Measurements from ENCODE around the gene SNRPD3. TPM values are rescaled to one million over a fixed set of nuclear protein-coding genes. Genes with fewer than 3 reads are reported as not detected.

The SNRPD3 gene
- total RNA-seq, result 10 to 100 TPM; 69.3 to 76.5 TPM

DNA sequence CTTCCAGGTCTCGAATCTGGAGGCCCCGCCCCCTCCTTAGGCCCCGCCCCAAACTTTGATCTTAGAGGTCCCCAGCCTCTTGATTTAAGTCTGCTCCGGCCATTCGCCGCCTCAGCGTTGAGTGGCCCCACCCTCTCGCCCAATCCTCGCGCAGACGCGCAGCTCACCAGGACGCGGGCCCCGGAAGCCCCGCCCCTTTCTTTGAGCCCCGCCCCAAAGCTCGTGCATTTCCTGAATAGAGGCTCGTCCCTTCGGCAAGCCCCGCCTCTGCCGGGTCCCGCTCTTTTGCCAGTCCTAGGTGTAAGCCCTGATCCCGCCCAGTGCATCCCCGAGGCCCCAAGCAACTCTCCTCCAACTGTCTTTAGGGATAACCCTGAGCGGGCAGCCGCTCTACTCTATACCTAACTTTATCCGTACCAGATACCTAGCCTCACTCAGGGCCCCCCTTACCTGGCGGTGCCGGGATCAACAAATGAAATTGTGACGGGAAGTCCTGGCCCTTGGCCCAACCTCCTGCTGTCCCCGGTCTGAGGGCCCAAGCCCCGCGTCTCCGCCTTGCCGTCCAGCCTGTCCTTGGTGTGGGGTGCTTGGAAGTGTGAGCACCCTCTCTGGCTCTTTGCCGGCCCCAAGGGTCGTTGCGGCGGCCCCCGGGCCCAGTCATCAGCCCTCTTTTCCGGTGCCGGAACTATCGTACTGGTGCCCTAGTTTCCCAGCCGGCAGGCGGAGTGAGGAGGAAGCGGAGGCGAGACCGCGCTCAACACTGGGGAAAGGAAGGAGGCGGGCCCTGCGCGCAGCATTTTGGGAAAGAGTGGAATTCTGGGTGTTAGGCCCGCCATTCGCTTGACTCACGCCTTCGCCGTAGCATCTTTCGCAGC, at the start of gene SNRPD3:
TSS of gene SNRPD3 (plus strand) at position 835 of the 875 bp plus-strand sequence. CDS start 1,676 bp downstream, outside the sequence.
- Mint-ChIP-seq H3K27me3 (ENCODE audit: low read depth) (no peaks in the 10 kb centered on the region), H3K4me3 (peak within 1 kb of the TSS; percentile 94 to 100), H3K4me1 (ENCODE audit: low read depth) (peaks cover 62% of the 10 kb centered on the region), H3K9me3 (no peaks in the 10 kb centered on the region), H3K36me3 (ENCODE audit: insufficient read depth in 2 of 2) (peaks cover 21 to 29% of the 10 kb centered on the region in 2 donors), H3K27ac (peak within 1 kb of the TSS; percentile 98)
- DNase-seq, result peak; percentile 98
- ATAC-seq (replicated peaks in 1 of 2), result peak; percentile 86 to 88

DNA sequence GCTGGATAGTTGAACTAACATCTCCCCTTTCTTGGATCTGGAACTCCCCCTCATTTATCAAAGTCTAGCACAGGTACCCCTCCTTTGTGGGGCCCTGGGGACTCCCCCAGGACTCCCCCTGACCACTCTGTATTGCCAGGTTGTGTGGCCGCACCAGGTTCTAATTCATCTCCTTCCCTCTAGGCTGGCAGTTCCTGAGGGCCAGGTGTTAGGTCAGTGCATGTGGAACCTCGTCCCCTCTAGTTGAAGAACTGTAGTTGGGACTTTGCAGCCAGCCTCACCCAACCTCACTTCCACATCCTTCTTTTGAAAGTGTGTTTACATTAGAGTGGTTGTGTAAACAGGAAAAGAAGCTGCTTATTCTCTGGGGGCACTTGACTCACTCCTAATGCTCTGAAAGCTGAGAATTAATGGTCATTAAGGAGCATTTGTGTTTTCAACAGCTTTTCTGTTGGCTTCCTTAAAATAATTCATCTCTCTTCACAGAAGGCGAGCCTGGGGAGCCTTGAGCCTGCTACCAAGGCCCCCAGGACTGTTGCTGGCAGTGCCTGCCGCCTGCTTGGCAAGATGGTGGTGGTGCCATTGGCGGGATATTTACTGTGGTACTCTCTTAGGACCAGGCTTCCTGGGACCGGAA, 48.9 kb upstream of the SNRPD3 start:
- no peaks in the 10 kb centered on the region for H3K9me3 Mint-ChIP-seq
- DNase-seq (no peak), ATAC-seq (replicated peaks in 1 of 2) (no peak)
- H3K27ac Mint-ChIP-seq, result no peak overlapping the region
- H3K27me3 Mint-ChIP-seq (ENCODE audit: low read depth), result peaks cover 6% of the 10 kb centered on the region
- no peaks in the 10 kb centered on the region for H3K36me3 Mint-ChIP-seq (ENCODE audit: insufficient read depth in 2 of 2)
- peaks cover 32% of the 10 kb centered on the region for H3K4me1 Mint-ChIP-seq (ENCODE audit: low read depth)
- no peak overlapping the region for H3K4me3 Mint-ChIP-seq

DNA sequence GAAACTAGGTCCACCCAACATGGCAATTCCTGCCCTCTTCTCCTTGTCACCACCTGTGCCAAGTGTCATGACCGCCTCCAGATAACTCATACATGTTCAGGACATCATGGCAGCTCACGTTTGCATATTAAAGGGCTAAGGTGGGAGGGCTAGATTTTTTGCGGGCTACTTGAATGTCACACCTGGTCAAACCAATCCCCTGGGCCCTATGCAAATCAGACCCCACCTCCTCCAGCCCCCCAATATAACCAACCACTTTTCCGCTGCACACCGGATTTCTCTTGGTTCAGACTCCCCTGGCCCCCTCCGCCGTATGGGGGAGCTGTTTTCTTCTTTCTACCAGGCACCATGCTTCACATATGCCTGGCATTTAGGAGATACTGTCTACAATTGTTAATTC, 48.1 kb upstream of the SNRPD3 start:
- no peak overlapping the region for H3K4me3 Mint-ChIP-seq

DNA sequence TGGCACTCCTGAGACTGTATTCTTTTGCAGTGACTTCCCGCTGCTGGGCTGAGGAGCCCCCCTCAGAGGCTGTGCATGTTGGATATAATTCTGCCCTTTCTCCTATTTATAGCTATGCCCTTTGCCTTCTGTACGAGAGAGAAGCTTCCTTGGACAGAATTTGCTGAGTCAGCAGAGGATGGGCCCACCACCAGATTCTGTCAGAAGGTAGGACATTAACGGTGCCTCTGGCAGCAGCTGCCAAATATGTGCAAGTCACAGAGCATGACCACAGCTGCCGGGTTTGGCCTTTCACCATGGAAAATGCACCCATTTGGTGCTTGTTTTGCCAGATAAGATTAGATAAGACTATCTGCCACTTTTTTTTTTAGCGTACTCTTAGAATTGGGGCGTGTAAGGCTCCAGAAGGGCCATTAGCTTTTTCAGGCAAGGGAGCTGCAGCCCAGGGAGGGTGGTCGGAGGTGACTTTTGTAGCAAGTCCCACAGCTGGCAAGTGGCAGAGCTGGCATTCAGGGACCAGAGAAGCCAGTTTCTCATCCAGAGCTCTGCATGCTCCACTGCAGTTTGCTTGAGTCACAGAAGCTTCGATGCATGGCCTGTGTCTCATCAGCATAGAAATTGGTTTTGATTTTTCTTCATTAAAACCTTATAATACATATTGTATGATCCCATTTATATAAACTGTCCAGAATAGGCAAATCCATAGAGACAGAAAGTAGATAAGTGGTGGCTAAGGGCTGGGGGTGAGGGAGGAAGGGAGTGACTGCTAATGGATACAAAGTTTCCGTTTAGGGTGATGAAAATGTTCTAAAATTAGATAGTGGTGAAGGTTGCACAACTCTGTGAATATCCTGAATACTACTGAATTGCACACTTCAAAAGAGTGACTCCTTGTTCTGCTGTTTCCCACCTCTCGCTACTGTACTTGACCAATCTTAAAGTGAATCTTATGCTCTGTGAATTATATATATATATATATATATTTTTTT, 44.9 kb upstream of the SNRPD3 start:
- no peak overlapping the region for H3K27ac Mint-ChIP-seq
- no peaks in the 10 kb centered on the region for H3K9me3 Mint-ChIP-seq
- DNase-seq (no peak), ATAC-seq (replicated peaks in 1 of 2) (no peak)
- H3K4me1 Mint-ChIP-seq (ENCODE audit: low read depth), result peaks cover 27% of the 10 kb centered on the region
- no peak overlapping the region for H3K4me3 Mint-ChIP-seq
- no peaks in the 10 kb centered on the region for H3K36me3 Mint-ChIP-seq (ENCODE audit: insufficient read depth in 2 of 2)
- H3K27me3 Mint-ChIP-seq (ENCODE audit: low read depth), result peaks cover 13% of the 10 kb centered on the region

More for the DNA sequence above, 48.1 kb upstream of the SNRPD3 start:
- Mint-ChIP-seq H3K4me1 (ENCODE audit: low read depth) (peaks cover 35% of the 10 kb centered on the region), H3K36me3 (ENCODE audit: insufficient read depth in 2 of 2) (no peaks in the 10 kb centered on the region), H3K9me3 (no peaks in the 10 kb centered on the region), H3K27ac (no peak overlapping the region), H3K27me3 (ENCODE audit: low read depth) (peaks cover 8% of the 10 kb centered on the region)
- ATAC-seq (replicated peaks in 1 of 2) (no peak), DNase-seq (no peak)

DNA sequence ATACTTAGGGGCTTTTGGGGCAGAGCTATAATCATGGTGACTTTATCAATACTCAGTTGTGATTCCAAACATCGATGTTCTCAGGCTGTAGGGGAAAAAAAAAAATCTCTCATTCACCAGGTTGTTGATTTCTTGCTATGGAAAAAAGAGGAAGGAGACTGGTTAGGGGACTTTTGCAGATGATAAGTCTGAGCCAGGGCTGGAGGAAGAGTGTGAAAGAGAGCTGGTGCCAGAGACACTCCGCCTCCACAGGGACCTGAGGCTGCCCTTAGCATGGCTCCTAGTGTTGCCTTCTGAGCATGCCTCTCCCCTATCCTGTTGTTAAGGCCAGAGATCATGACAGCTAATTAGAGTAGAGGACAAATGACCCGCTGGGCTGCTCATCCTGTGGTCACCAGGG, 43.8 kb upstream of the SNRPD3 start:
- no peaks in the 10 kb centered on the region for H3K9me3 Mint-ChIP-seq
- DNase-seq (no peak), ATAC-seq (replicated peaks in 1 of 2) (no peak)
- H3K36me3 Mint-ChIP-seq (ENCODE audit: insufficient read depth in 2 of 2), result no peaks in the 10 kb centered on the region
- peaks cover 27% of the 10 kb centered on the region for H3K4me1 Mint-ChIP-seq (ENCODE audit: low read depth)
- no peak overlapping the region for H3K27ac Mint-ChIP-seq
- no peak overlapping the region for H3K4me3 Mint-ChIP-seq
- peaks cover 13% of the 10 kb centered on the region for H3K27me3 Mint-ChIP-seq (ENCODE audit: low read depth)

DNA sequence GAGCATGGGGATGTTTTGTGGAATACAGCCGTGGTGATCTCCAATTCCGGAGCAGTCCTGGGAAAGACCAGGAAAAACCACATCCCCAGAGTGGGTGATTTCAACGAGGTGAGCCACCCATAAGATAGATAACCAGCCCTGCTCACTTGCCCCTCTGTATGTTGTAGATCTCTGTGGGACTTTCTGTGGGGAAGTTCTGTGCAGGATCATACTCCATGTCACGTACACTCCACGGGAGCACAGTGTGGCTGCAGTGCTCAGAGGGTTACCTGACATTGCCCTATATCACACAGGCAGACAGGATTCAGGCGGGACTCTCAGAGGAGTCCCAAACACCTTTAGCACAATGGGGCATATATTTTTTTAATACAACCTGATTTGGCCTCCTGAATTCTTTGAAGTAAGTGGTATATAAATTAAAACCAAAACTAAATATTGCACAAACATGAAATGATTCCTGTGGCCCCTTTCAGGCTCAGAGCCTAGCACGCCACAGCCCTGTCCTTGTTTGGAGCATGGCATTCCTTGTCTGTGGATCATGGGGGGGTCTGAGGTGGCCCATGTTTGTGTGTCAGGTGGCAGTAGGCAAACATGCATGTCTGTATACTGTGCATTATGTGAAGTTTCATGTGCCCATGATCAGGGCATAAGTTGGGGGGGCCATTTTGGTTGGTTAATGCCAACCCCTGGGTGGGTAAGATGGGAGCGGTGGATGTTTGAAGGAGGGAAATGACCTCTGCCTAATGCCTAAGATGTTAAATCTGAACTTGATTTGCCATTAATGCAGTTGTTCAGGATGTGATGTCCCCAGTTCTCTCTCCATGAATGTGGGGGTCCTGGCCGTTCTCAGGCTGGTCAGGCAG, 42.2 kb upstream of the SNRPD3 start:
- DNase-seq (no peak), ATAC-seq (replicated peaks in 1 of 2) (no peak)
- H3K9me3 Mint-ChIP-seq, result no peaks in the 10 kb centered on the region
- H3K4me1 Mint-ChIP-seq (ENCODE audit: low read depth), result peaks cover 27% of the 10 kb centered on the region
- H3K4me3 Mint-ChIP-seq, result no peak overlapping the region
- H3K27ac Mint-ChIP-seq, result no peak overlapping the region
- H3K36me3 Mint-ChIP-seq (ENCODE audit: insufficient read depth in 2 of 2), result no peaks in the 10 kb centered on the region
- peaks cover 13% of the 10 kb centered on the region for H3K27me3 Mint-ChIP-seq (ENCODE audit: low read depth)

DNA sequence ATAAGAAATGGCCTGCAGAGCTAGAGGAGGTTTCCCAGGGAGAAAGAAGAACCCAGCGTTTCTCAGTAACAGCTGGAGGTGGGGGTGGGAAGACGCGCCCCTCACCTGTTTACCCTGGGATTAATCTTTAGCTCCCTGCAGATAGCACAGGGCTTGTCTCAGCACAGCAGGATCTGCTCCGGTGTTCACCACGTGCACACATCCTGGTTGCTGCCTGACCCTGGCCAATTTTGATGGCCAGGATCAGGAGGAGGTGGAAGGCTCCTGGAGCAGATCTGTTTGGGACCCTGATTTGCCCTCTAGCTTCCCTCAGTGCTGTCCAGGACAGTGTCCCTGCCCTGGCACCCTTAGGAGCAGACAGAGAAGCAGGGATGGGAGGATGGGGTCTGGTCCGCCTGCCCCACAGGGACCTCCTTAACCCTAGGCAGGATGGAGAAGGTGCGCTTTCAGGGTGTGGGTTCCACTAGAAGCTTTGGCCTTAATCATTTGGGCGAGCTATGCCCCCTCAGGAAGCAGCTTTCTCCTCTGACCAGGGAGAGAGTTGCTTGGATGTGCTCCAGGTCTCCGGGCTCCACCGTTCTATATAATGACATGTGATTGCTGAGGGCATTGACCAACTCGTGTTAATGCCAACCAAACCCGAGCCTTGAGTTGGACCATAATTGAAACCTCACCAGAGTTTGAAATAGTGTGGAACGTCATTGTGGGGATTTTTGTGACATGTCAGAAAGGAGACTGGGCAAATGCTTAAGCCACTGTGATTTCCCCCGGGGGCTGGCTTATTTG, 41.4 kb upstream of the SNRPD3 start:
- Mint-ChIP-seq H3K27me3 (ENCODE audit: low read depth) (peaks cover 13% of the 10 kb centered on the region), H3K36me3 (ENCODE audit: insufficient read depth in 2 of 2) (no peaks in the 10 kb centered on the region), H3K4me1 (ENCODE audit: low read depth) (peaks cover 27% of the 10 kb centered on the region), H3K9me3 (no peaks in the 10 kb centered on the region), H3K4me3 (no peak overlapping the region), H3K27ac (no peak overlapping the region)
- peak; percentile 37 to 73 for ATAC-seq (replicated peaks in 1 of 2)
- peak in 1 of 2 donors; percentile 37 for DNase-seq

DNA sequence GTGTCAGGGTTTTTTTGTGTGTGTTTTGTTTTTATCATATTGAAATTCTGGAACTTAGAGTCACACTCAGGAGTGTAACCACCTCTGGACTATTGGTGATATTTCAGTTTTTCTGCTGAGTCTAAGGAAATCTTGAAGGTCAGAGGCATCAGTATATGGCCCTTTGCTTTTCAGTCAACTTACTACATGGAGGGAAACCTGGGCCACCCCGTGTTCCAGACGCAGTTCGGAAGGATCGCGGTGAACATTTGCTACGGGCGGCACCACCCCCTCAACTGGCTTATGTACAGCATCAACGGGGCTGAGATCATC, 40.8 kb upstream of the SNRPD3 start:
- Mint-ChIP-seq H3K4me1 (ENCODE audit: low read depth) (peaks cover 27% of the 10 kb centered on the region), H3K9me3 (no peaks in the 10 kb centered on the region), H3K36me3 (ENCODE audit: insufficient read depth in 2 of 2) (no peaks in the 10 kb centered on the region), H3K27ac (no peak overlapping the region), H3K4me3 (no peak overlapping the region), H3K27me3 (ENCODE audit: low read depth) (peaks cover 13% of the 10 kb centered on the region)
- DNase-seq (no peak), ATAC-seq (replicated peaks in 1 of 2) (no peak)

DNA sequence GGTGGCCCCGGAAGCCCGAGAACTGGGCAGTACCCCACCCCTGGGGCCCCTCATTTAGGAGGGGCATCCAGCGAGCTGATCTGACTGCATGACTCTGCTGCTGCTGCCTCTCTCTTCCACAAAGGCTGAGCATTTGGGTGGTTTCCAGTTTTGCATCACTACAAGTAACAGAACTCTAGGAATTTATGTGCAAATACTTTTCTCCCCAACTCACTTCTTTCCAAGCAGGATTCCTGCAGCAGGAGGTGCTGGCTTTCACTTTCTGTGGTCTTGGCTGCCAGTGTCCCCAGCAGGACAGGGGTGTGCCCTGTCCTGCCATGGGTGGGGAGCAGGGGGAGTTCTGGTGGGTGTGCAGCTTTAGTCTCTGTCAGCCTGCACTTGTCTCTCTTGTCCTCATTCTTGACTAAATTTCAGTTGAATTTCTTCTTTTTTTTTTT, 39.5 kb upstream of the SNRPD3 start:
- Mint-ChIP-seq H3K27me3 (ENCODE audit: low read depth) (peaks cover 6% of the 10 kb centered on the region), H3K36me3 (ENCODE audit: insufficient read depth in 2 of 2) (no peaks in the 10 kb centered on the region), H3K4me1 (ENCODE audit: low read depth) (peaks cover 18% of the 10 kb centered on the region), H3K27ac (no peak overlapping the region), H3K4me3 (no peak overlapping the region), H3K9me3 (no peaks in the 10 kb centered on the region)
- ATAC-seq (replicated peaks in 1 of 2) (peak in 1 of 2 donors; percentile 54), DNase-seq (no peak)

DNA sequence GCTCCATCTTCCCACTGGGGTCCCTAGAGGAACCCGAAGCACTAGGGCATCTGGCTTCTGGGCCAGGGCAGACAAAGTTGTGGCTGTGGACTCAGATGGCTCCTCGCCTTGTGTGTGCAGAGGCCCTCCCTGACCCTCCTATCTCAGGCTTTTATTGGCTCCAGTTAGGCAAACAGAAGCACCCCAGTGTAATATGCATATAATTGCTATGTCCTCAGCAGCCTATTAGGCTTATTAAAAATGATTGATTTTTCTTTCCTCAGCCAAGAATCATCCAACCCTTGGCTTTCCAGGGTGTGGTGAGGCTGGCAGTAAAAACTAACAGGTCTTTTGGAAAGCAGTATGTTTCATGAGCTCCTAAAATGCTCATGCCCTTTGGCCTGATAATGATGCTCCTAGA, 38.4 kb upstream of the SNRPD3 start:
- Mint-ChIP-seq H3K9me3 (no peaks in the 10 kb centered on the region), H3K4me3 (no peak overlapping the region), H3K36me3 (ENCODE audit: insufficient read depth in 2 of 2) (no peaks in the 10 kb centered on the region), H3K4me1 (ENCODE audit: low read depth) (peaks cover 15% of the 10 kb centered on the region), H3K27me3 (ENCODE audit: low read depth) (peaks cover 6% of the 10 kb centered on the region), H3K27ac (no peak overlapping the region)
- ATAC-seq (replicated peaks in 1 of 2) (no peak), DNase-seq (no peak)

DNA sequence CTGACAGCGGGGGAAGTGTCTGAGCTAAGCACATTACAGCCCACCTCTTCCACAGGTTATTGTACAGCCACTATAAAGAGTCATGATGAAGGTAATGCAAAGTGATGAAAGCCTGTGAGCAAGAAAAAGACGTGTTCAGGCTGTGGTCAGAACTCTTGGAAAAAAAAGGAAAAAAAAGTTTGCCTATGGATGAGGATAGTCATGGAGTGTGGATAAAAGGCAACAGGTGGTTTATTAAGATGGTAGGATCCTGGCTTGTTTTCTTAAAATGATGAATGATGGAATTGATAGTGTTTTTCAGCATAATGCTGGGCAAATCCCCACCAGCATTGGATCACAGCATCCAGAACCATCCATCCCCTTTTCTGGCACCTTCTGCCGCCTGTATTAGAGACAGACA, 37.6 kb upstream of the SNRPD3 start:
- no peak for ATAC-seq (replicated peaks in 1 of 2)

More for the DNA sequence above, 37.6 kb upstream of the SNRPD3 start:
- H3K36me3 Mint-ChIP-seq (ENCODE audit: insufficient read depth in 2 of 2), result no peaks in the 10 kb centered on the region
- no peak overlapping the region for H3K4me3 Mint-ChIP-seq
- no peak for DNase-seq
- no peak overlapping the region for H3K27ac Mint-ChIP-seq
- H3K4me1 Mint-ChIP-seq (ENCODE audit: low read depth), result peaks cover 15% of the 10 kb centered on the region
- H3K9me3 Mint-ChIP-seq, result no peaks in the 10 kb centered on the region
- no peaks in the 10 kb centered on the region for H3K27me3 Mint-ChIP-seq (ENCODE audit: low read depth)
